HepG2 (cell line): ENCODE data around the gene SRP9. TPM values are rescaled to one million over a fixed set of nuclear protein-coding genes. Genes with fewer than 3 reads are reported as not detected.

ENCODE experiments used
- BRCA1 ChIP-seq: sonication (generic); formaldehyde crosslinking; IDR thresholded peaks from 2 replicates; pipeline ENCODE4 v1.4.0; 2020; ENCODE audit warnings: missing genetic modification reagents
- DPF2 ChIP-seq: sonication (generic); formaldehyde crosslinking; IDR thresholded peaks from 2 replicates; pipeline ENCODE4 v1.4.0; 2020; ENCODE audit warnings: mild to moderate bottlenecking, low read depth, missing genetic modification reagents, borderline replicate concordance
- ELK4 ChIP-seq: sonication (generic); formaldehyde crosslinking; IDR thresholded peaks from 2 replicates; pipeline ENCODE4 v1.9.0; 2021; ENCODE audit warnings: missing genetic modification reagents, borderline replicate concordance
- FOXM1 ChIP-seq: sonication (generic); formaldehyde crosslinking; IDR thresholded peaks from 2 replicates; pipeline ENCODE4 v1.5.0; 2020; ENCODE audit warnings: missing genetic modification reagents
- HOXA9 ChIP-seq: sonication (generic); formaldehyde crosslinking; IDR thresholded peaks from 2 replicates; pipeline ENCODE4 v1.8.1; 2022; ENCODE audit warnings: missing genetic modification reagents, mild to moderate bottlenecking, moderate library complexity, borderline replicate concordance
- HOXD1 ChIP-seq: sonication (generic); formaldehyde crosslinking; IDR thresholded peaks from 2 replicates; pipeline ENCODE4 v1.5.0; 2020; ENCODE audit warnings: missing genetic modification reagents
- MIXL1 ChIP-seq: IDR thresholded peaks from 2 replicates; pipeline ENCODE4 v1.6.1; 2016
- RAD21 ChIP-seq: fragments of 450-650 bp; formaldehyde crosslinking; IDR thresholded peaks from 2 replicates; pipeline ENCODE4 v1.5.0; 2020; ENCODE audit warnings: mild to moderate bottlenecking
- TBX2 ChIP-seq: sonication (generic); formaldehyde crosslinking; IDR thresholded peaks from 2 replicates; pipeline ENCODE4 v1.5.0; 2020; ENCODE audit warnings: missing genetic modification reagents, mild to moderate bottlenecking, borderline replicate concordance
- THYN1 ChIP-seq: sonication (generic); formaldehyde crosslinking; IDR thresholded peaks from 2 replicates; pipeline ENCODE4 v1.8.1; 2023; ENCODE audit warnings: low read depth, mild to moderate bottlenecking, moderate library complexity, missing genetic modification reagents, borderline replicate concordance
- ZKSCAN1 ChIP-seq: fragments of 150-350 bp; IDR thresholded peaks from 2 replicates; pipeline ENCODE4 v1.6.1; 2014; ENCODE audit warnings: low read length
- ZNF280B ChIP-seq: sonication (generic); formaldehyde crosslinking; IDR thresholded peaks from 2 replicates; pipeline ENCODE4 v1.5.0; 2020; ENCODE audit warnings: missing genetic modification reagents, mild to moderate bottlenecking, borderline replicate concordance
- ZNF510 ChIP-seq: sonication (generic); formaldehyde crosslinking; IDR thresholded peaks from 2 replicates; pipeline ENCODE4 v1.4.0; 2020; ENCODE audit warnings: low read depth, mild to moderate bottlenecking, missing genetic modification reagents
- ZSCAN21 ChIP-seq: sonication (generic); formaldehyde crosslinking; IDR thresholded peaks from 2 replicates; pipeline ENCODE4 v1.8.0; 2022; ENCODE audit warnings: mild to moderate bottlenecking, missing genetic modification reagents, moderate library complexity, borderline replicate concordance
- polyA plus RNA-seq, 8 experiments: library from polyadenylated mRNA; depleted of rRNA in 3 of 8; stranded (reverse) in 7 of 8; unstranded in 1 of 8; fragments of >200 nt; fragmentation: Illumina TruSeq in 4 of 8; extraction: Trizol in 4 of 8; gene quantifications; 2 replicates each; pipeline versions ENCODE4 v1.2.1 to v1.2.3, GENCODE V29; 2011 to 2016; ENCODE audit warnings: low read depth in 4 of 8, missing spikeins in 1 of 8, mixed read lengths in 1 of 8; ENCODE audit not compliant: insufficient read depth in 1 of 8
- total RNA-seq, 5 experiments: library from RNA; depleted of rRNA; stranded (reverse); fragments of >200 nt; fragmentation: Illumina TruSeq; extraction: Trizol; gene quantifications; 2 replicates each; pipeline ENCODE4 v1.2.3, GENCODE V29; 2016; ENCODE audit warnings: low read depth in 1 of 5
- TF ChIP-seq, protein P1 (sequence below): sonication (generic); formaldehyde crosslinking; IDR thresholded peaks from 2 replicates; pipeline ENCODE4 v1.4.0; 2020; ENCODE audit warnings: missing genetic modification reagents
- TF ChIP-seq, protein P2 (sequence below): sonication (generic); formaldehyde crosslinking; IDR thresholded peaks from 2 replicates; pipeline ENCODE4 v1.5.0; 2020; ENCODE audit warnings: missing genetic modification reagents
- TF ChIP-seq, protein P3 (sequence below): sonication (generic); formaldehyde crosslinking; IDR thresholded peaks from 2 replicates; pipeline ENCODE4 v1.4.0; 2020; ENCODE audit warnings: missing genetic modification reagents
- TF ChIP-seq, protein P4 (sequence below): sonication (generic); formaldehyde crosslinking; IDR thresholded peaks from 2 replicates; pipeline ENCODE4 v1.5.1; 2020; ENCODE audit warnings: mild to moderate bottlenecking, moderate library complexity, missing genetic modification reagents

The SRP9 gene
- total and polyA plus RNA-seq, 2 of the 13 experiments (the other 11 are each of a cell fraction or from before 2014, with no cell fraction given), result 251 to 307 TPM

GRCh38 chr1:225768662-225769426 is 8.8 kb upstream of the SRP9 start (continued):
- no peak for TF ChIP-seq THYN1 (CRISPR knock-in tag)
- TF ChIP-seq, protein P1, sequence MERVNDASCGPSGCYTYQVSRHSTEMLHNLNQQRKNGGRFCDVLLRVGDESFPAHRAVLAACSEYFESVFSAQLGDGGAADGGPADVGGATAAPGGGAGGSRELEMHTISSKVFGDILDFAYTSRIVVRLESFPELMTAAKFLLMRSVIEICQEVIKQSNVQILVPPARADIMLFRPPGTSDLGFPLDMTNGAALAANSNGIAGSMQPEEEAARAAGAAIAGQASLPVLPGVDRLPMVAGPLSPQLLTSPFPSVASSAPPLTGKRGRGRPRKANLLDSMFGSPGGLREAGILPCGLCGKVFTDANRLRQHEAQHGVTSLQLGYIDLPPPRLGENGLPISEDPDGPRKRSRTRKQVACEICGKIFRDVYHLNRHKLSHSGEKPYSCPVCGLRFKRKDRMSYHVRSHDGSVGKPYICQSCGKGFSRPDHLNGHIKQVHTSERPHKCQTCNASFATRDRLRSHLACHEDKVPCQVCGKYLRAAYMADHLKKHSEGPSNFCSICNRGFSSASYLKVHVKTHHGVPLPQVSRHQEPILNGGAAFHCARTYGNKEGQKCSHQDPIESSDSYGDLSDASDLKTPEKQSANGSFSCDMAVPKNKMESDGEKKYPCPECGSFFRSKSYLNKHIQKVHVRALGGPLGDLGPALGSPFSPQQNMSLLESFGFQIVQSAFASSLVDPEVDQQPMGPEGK (CRISPR knock-in tag), result peak; percentile 73
- TF ChIP-seq ZSCAN21, result no peak
- no peak; the same call in 1 of the 2 replicates for TF ChIP-seq DPF2 (CRISPR knock-in tag)
- no peak for TF ChIP-seq HOXD1 (CRISPR knock-in tag)
- TF ChIP-seq ZNF280B (CRISPR knock-in tag), result no peak
- no peak for TF ChIP-seq ELK4 (CRISPR knock-in tag)
- TF ChIP-seq BRCA1, result no peak
- 0 out of 2 replicates have a peak, but pooled peaks have one; percentile 42 for TF ChIP-seq MIXL1 (CRISPR knock-in tag)
- no peak for TF ChIP-seq HOXA9 (CRISPR knock-in tag)
- no peak for TF ChIP-seq ZNF510 (CRISPR knock-in tag)
- TF ChIP-seq, protein P2, sequence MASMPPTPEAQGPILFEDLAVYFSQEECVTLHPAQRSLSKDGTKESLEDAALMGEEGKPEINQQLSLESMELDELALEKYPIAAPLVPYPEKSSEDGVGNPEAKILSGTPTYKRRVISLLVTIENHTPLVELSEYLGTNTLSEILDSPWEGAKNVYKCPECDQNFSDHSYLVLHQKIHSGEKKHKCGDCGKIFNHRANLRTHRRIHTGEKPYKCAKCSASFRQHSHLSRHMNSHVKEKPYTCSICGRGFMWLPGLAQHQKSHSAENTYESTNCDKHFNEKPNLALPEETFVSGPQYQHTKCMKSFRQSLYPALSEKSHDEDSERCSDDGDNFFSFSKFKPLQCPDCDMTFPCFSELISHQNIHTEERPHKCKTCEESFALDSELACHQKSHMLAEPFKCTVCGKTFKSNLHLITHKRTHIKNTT (CRISPR knock-in tag), result no peak
- TF ChIP-seq ZKSCAN1, result no peak
- TF ChIP-seq RAD21 (CRISPR knock-in tag), result no peak
- TF ChIP-seq, protein P3, sequence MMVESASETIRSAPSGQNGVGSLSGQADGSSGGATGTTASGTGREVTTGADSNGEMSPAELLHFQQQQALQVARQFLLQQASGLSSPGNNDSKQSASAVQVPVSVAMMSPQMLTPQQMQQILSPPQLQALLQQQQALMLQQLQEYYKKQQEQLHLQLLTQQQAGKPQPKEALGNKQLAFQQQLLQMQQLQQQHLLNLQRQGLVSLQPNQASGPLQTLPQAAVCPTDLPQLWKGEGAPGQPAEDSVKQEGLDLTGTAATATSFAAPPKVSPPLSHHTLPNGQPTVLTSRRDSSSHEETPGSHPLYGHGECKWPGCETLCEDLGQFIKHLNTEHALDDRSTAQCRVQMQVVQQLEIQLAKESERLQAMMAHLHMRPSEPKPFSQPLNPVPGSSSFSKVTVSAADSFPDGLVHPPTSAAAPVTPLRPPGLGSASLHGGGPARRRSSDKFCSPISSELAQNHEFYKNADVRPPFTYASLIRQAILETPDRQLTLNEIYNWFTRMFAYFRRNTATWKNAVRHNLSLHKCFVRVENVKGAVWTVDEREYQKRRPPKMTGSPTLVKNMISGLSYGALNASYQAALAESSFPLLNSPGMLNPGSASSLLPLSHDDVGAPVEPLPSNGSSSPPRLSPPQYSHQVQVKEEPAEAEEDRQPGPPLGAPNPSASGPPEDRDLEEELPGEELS (CRISPR knock-in tag), result peak; percentile 63
- TF ChIP-seq FOXM1 (CRISPR knock-in tag), result no peak
- TF ChIP-seq TBX2 (CRISPR knock-in tag), result peak; percentile 39; the same call in 1 of the 2 replicates
- TF ChIP-seq, protein P4, sequence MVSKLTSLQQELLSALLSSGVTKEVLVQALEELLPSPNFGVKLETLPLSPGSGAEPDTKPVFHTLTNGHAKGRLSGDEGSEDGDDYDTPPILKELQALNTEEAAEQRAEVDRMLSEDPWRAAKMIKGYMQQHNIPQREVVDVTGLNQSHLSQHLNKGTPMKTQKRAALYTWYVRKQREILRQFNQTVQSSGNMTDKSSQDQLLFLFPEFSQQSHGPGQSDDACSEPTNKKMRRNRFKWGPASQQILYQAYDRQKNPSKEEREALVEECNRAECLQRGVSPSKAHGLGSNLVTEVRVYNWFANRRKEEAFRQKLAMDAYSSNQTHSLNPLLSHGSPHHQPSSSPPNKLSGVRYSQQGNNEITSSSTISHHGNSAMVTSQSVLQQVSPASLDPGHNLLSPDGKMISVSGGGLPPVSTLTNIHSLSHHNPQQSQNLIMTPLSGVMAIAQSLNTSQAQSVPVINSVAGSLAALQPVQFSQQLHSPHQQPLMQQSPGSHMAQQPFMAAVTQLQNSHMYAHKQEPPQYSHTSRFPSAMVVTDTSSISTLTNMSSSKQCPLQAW (CRISPR knock-in tag), result no peak
